RWPE1 (cell line): Measurements from ENCODE around the gene AHNAK2.

Experiments
- CTCF ChIA-PET: fragments of 350-600 bp; sonication (Branson Sonifier 250); formaldehyde crosslinking; extraction: SDS; loops from one replicate; lab custom pipeline; 2021; lab: Yijun Ruan, JAX
- POLR2A ChIA-PET: fragments of 400-600 bp; formaldehyde crosslinking; extraction: SDS; loops from one replicate; lab custom pipeline; 2020; ENCODE audit warnings: antibody characterized with exemption; ENCODE audit not compliant: low non-redundant PET; lab: Yijun Ruan, JAX
- DNase-seq: peaks from one replicate; pipeline ENCODE4 v3.0.0; 2012; ENCODE audit warnings: low spot score
- H3K27ac ChIP-seq: fragments of 450-650 bp; 2 replicates; pipeline ENCODE4 v1.5.1; 2017
- CTCF ChIP-seq: fragments of 450-650 bp; conservative IDR thresholded peaks from 2 replicates; pipeline ENCODE4 v1.5.1; 2017; ENCODE audit warnings: low read depth, mild to moderate bottlenecking

Gene AHNAK2

GRCh38 chr14:105023791-105024480, 45.8 kb upstream of the AHNAK2 start:
- TF ChIP-seq CTCF: no peak
- CTCF ChIA-PET: no interaction called here
- peak; percentile 57 for DNase-seq
- POLR2A ChIA-PET: no interaction called here
- H3K27ac ChIP-seq: peak overlapping the region; percentile 99

GRCh38 chr14:105023144-105023543, 45.0 kb upstream of the AHNAK2 start:
- CTCF ChIA-PET: interaction anchor here (0.6 kb wide), 1 partner anchor 30 kb away, joined by 3 read pairs; no protein-coding TSS in a partner anchor
- POLR2A ChIA-PET: no interaction called here
- peak overlapping the region; percentile 94 for H3K27ac ChIP-seq
- TF ChIP-seq CTCF: no peak
- no peak for DNase-seq

- no peak for TF ChIP-seq CTCF
- H3K27ac ChIP-seq: peak overlapping the region; percentile 94
- no peak for DNase-seq
- ChIA-PET POLR2A (interaction anchor here (0.6 kb wide), 1 partner anchor 279 kb away, joined by 4 read pairs; no protein-coding TSS in a partner anchor), CTCF (interaction anchor here (0.6 kb wide), 3 partner anchors 47 to 1461 kb away, joined by 3 read pairs; no protein-coding TSS in a partner anchor)
These were observed 44.1 kb upstream of the AHNAK2 start for GRCh38 chr14:105022276-105022670.

DNA sequence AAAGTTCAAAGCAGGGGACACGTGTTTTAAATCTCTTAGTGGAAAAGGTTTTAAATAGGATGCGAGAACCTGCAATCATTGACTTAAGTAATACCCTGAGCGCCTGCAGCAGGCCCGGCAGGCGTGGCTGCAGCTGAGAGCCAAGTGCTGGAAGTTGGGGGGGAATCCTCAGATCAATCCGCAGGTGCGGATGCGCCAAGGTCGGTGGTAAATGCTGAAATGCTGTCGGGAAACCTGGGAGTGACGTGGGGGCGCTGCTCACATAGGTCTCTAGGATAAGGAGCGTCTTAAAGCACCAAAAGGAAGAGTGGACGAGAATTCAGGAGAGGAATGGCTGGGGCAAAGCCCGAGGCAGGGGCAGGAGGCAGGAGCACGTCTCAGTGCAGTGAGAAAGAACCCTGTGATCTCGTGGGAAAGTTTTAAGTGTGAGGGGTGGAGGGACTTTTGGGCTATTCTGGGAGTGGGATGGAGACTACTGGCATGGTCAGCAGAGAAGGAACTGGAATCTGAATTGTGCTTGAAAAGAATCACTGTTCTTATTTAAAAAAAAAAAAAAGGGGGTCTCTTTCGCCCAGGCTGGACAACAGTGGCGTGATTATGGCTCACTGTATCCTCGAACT, 43.6 kb upstream of the AHNAK2 start:
- no peak for TF ChIP-seq CTCF
- POLR2A ChIA-PET: interaction anchor here (0.6 kb wide), 1 partner anchor 280 kb away, joined by 4 read pairs; no protein-coding TSS in a partner anchor
- CTCF ChIA-PET: interaction anchor here (0.6 kb wide), 2 partner anchors 68 to 1460 kb away, joined by 3 read pairs; no protein-coding TSS in a partner anchor
- peak overlapping the region; percentile 94 for H3K27ac ChIP-seq
- no peak for DNase-seq

- H3K27ac ChIP-seq: peak within 1 kb of the TSS; percentile 94
- no peak for TF ChIP-seq CTCF
- peak; percentile 97 for DNase-seq
- ChIA-PET CTCF (interaction anchor here (1.3 kb wide), 1 partner anchor 25 kb away, joined by 3 read pairs; no protein-coding TSS in a partner anchor), POLR2A (interaction anchor here (0.7 to 1.0 kb wide), 3 partner anchors 41 to 47 kb away, joined by 3 to 5 read pairs (median 4); no protein-coding TSS in a partner anchor)
These were observed 42.9 kb upstream of the AHNAK2 start, which contains the start of gene CDCA4 for GRCh38 chr14:105020815-105021655. Gene CDCA4 (minus strand): TSS chr14:105021083. CDS start chr14:105011929, 9,154 bp downstream.
